Measurements from ENCODE around the gene RIMS4. TPM values are rescaled to one million over a fixed set of nuclear protein-coding genes. Genes with fewer than 3 reads are reported as not detected.
A peak's percentile ranks its signal among the peaks of the same experiment; 100 is the strongest.

The RIMS4 gene
- total RNA-seq, 2 experiments from 2014 or later, result not detected

- POLR2A ChIA-PET, result no interaction called here
- no peaks in the 10 kb centered on the region for H3K4me1 Mint-ChIP-seq
- H3K27ac Mint-ChIP-seq, result no peak overlapping the region
- no peak overlapping the region for H3K4me3 Mint-ChIP-seq
- CTCF ChIA-PET, result no interaction called here
- no peak for DNase-seq
- H3K27me3 Mint-ChIP-seq, result peaks cover 4% of the 10 kb centered on the region
- H3K36me3 Mint-ChIP-seq (ENCODE audit: low read depth), result no peaks in the 10 kb centered on the region
- H3K9me3 Mint-ChIP-seq, result no peaks in the 10 kb centered on the region
These were observed 47.7 kb downstream of the RIMS4 start for GRCh38 chr20:44762466-44763140.

- Mint-ChIP-seq H3K9me3 (no peaks in the 10 kb centered on the region), H3K4me1 (no peaks in the 10 kb centered on the region), H3K4me3 (no peak overlapping the region), H3K27ac (no peak overlapping the region), H3K36me3 (ENCODE audit: low read depth) (no peaks in the 10 kb centered on the region), H3K27me3 (peaks cover 4% of the 10 kb centered on the region)
- ChIA-PET POLR2A (no interaction called here), CTCF (no interaction called here)
- DNase-seq, result no peak
These were observed 48.9 kb downstream of the RIMS4 start for GRCh38 chr20:44761423-44761822.

GRCh38 chr20:44759595-44759994, 50.8 kb downstream of the RIMS4 start:
- CTCF ChIA-PET, result interaction anchor here (0.8 kb wide), 1 partner anchor 13 kb away, joined by 3 read pairs; no protein-coding TSS in a partner anchor
- Mint-ChIP-seq H3K4me3 (no peak overlapping the region), H3K4me1 (no peaks in the 10 kb centered on the region), H3K27ac (no peak overlapping the region), H3K36me3 (ENCODE audit: low read depth) (no peaks in the 10 kb centered on the region), H3K27me3 (peaks cover 4% of the 10 kb centered on the region), H3K9me3 (no peaks in the 10 kb centered on the region)
- POLR2A ChIA-PET, result no interaction called here
- no peak for DNase-seq

- no peak for DNase-seq
- CTCF ChIA-PET, result interaction anchor here (0.6 to 2.4 kb wide), 2 partner anchors 10 to 1165 kb away, joined by 3 to 7 read pairs; no protein-coding TSS in a partner anchor
- H3K4me3 Mint-ChIP-seq, result no peak overlapping the region
- no peaks in the 10 kb centered on the region for H3K36me3 Mint-ChIP-seq (ENCODE audit: low read depth)
- no peaks in the 10 kb centered on the region for H3K4me1 Mint-ChIP-seq
- POLR2A ChIA-PET, result interaction anchor here (0.5 kb wide), 1 partner anchor 74 kb away, joined by 3 read pairs; no protein-coding TSS in a partner anchor
- H3K27ac Mint-ChIP-seq, result no peak overlapping the region
- peaks cover 4% of the 10 kb centered on the region for H3K27me3 Mint-ChIP-seq
- no peaks in the 10 kb centered on the region for H3K9me3 Mint-ChIP-seq
These were observed 51.9 kb downstream of the RIMS4 start for GRCh38 chr20:44758247-44759101.

GRCh38 chr20:44756956-44757355, 53.4 kb downstream of the RIMS4 start:
- CTCF ChIA-PET, result interaction anchor here (2.4 kb wide), 1 partner anchor 9 kb away, joined by 7 read pairs; no protein-coding TSS in a partner anchor
- no peak overlapping the region for H3K27ac Mint-ChIP-seq
- H3K36me3 Mint-ChIP-seq (ENCODE audit: low read depth), result no peaks in the 10 kb centered on the region
- POLR2A ChIA-PET, result no interaction called here
- peaks cover 4% of the 10 kb centered on the region for H3K27me3 Mint-ChIP-seq
- no peak overlapping the region for H3K4me3 Mint-ChIP-seq
- no peaks in the 10 kb centered on the region for H3K4me1 Mint-ChIP-seq
- H3K9me3 Mint-ChIP-seq, result no peaks in the 10 kb centered on the region
- no peak for DNase-seq

GRCh38 chr20:44756011-44756688, 54.2 kb downstream of the RIMS4 start:
- H3K4me1 Mint-ChIP-seq, result no peaks in the 10 kb centered on the region

GRCh38 chr20:44754554-44754953, 55.8 kb downstream of the RIMS4 start:
- DNase-seq, result no peak
- Mint-ChIP-seq H3K27ac (no peak overlapping the region), H3K4me1 (no peaks in the 10 kb centered on the region), H3K27me3 (no peaks in the 10 kb centered on the region), H3K4me3 (no peak overlapping the region), H3K36me3 (ENCODE audit: low read depth) (no peaks in the 10 kb centered on the region), H3K9me3 (no peaks in the 10 kb centered on the region)
- ChIA-PET POLR2A (no interaction called here), CTCF (no interaction called here)

More at GRCh38 chr20:44756011-44756688, 54.2 kb downstream of the RIMS4 start:
- H3K27me3 Mint-ChIP-seq, result peaks cover 4% of the 10 kb centered on the region
- ChIA-PET POLR2A (no interaction called here), CTCF (interaction anchor here (2.4 kb wide), 1 partner anchor 8 kb away, joined by 7 read pairs; no protein-coding TSS in a partner anchor)
- H3K4me3 Mint-ChIP-seq, result no peak overlapping the region
- DNase-seq, result no peak
- H3K36me3 Mint-ChIP-seq (ENCODE audit: low read depth), result no peaks in the 10 kb centered on the region
- H3K27ac Mint-ChIP-seq, result no peak overlapping the region
- no peaks in the 10 kb centered on the region for H3K9me3 Mint-ChIP-seq

GRCh38 chr20:44752099-44752931, 58.0 kb downstream of the RIMS4 start:
- H3K27ac Mint-ChIP-seq, result no peak overlapping the region
- ChIA-PET POLR2A (no interaction called here), CTCF (interaction anchor here (1.3 kb wide), 1 partner anchor 11 kb away, joined by 3 read pairs; no protein-coding TSS in a partner anchor)
- no peak for DNase-seq
- no peaks in the 10 kb centered on the region for H3K36me3 Mint-ChIP-seq (ENCODE audit: low read depth)
- H3K9me3 Mint-ChIP-seq, result no peaks in the 10 kb centered on the region
- H3K4me3 Mint-ChIP-seq, result no peak overlapping the region
- H3K27me3 Mint-ChIP-seq, result peaks cover 2% of the 10 kb centered on the region
- peaks cover 1% of the 10 kb centered on the region for H3K4me1 Mint-ChIP-seq

GRCh38 chr20:44750081-44750805, 60.1 kb downstream of the RIMS4 start:
- CTCF ChIA-PET, result interaction anchor here (0.8 kb wide), 1 partner anchor 8 kb away, joined by 3 read pairs; no protein-coding TSS in a partner anchor
- no peak for DNase-seq
- H3K9me3 Mint-ChIP-seq, result no peaks in the 10 kb centered on the region
- peaks cover 8% of the 10 kb centered on the region for H3K4me1 Mint-ChIP-seq
- H3K36me3 Mint-ChIP-seq (ENCODE audit: low read depth), result no peaks in the 10 kb centered on the region
- peaks cover 9% of the 10 kb centered on the region for H3K27me3 Mint-ChIP-seq
- H3K4me3 Mint-ChIP-seq, result no peak overlapping the region
- POLR2A ChIA-PET, result no interaction called here
- H3K27ac Mint-ChIP-seq, result no peak overlapping the region

GRCh38 chr20:44748005-44748370, 62.4 kb downstream of the RIMS4 start:
- ChIA-PET POLR2A (no interaction called here), CTCF (interaction anchor here (0.8 to 1.8 kb wide), 10 partner anchors 9 to 119 kb away, joined by 3 to 7 read pairs (median 3); no protein-coding TSS in a partner anchor)
- Mint-ChIP-seq H3K27me3 (peaks cover 27% of the 10 kb centered on the region), H3K27ac (no peak overlapping the region), H3K4me3 (no peak overlapping the region), H3K9me3 (no peaks in the 10 kb centered on the region), H3K36me3 (ENCODE audit: low read depth) (no peaks in the 10 kb centered on the region), H3K4me1 (peaks cover 9% of the 10 kb centered on the region)
- no peak for DNase-seq

- POLR2A ChIA-PET, result no interaction called here
- CTCF ChIA-PET, result interaction anchor here (0.8 to 1.8 kb wide), 10 partner anchors 9 to 119 kb away, joined by 3 to 7 read pairs (median 3); no protein-coding TSS in a partner anchor
These were observed 63.0 kb downstream of the RIMS4 start for GRCh38 chr20:44747166-44748004.

More at GRCh38 chr20:44747166-44748004, 63.0 kb downstream of the RIMS4 start:
- no peaks in the 10 kb centered on the region for H3K36me3 Mint-ChIP-seq (ENCODE audit: low read depth)
- H3K27ac Mint-ChIP-seq, result no peak overlapping the region
- no peak overlapping the region for H3K4me3 Mint-ChIP-seq
- H3K9me3 Mint-ChIP-seq, result no peaks in the 10 kb centered on the region
- DNase-seq, result peak; percentile 66
- peaks cover 9% of the 10 kb centered on the region for H3K4me1 Mint-ChIP-seq
- H3K27me3 Mint-ChIP-seq, result peaks cover 27% of the 10 kb centered on the region

All from activated CD4-positive, alpha-beta T cell treated with anti-CD3 and anti-CD28 coated beads, Interleukin-2, amount 10 ng/mL, durations not matched to agents 7 days and 5 days (primary cell).